Glutamatergic neuron (in vitro differentiated cells): ENCODE data around the gene SLC9A8. TPM values are rescaled to one million over a fixed set of nuclear protein-coding genes. Genes with fewer than 3 reads are reported as not detected.
A peak's percentile ranks its signal among the peaks of the same experiment; 100 is the strongest.

Experiments used
- DNase-seq: peaks from one replicate; pipeline ENCODE4 v3.0.0; 2022
- H3K27ac Mint-ChIP-seq: one replicate; pipeline ENCODE4 v1.8.0; 2020; ENCODE audit warnings: mild to moderate bottlenecking, mixed read lengths, inconsistent platforms; ENCODE audit not compliant: unreplicated experiment
- H3K27me3 Mint-ChIP-seq: one replicate; pipeline ENCODE4 v1.8.0; 2020; ENCODE audit warnings: mild to moderate bottlenecking, moderate library complexity, mixed read lengths, inconsistent platforms; ENCODE audit not compliant: unreplicated experiment
- H3K36me3 Mint-ChIP-seq: one replicate; pipeline ENCODE4 v1.8.0; 2020; ENCODE audit warnings: mild to moderate bottlenecking, mixed read lengths, inconsistent platforms; ENCODE audit not compliant: unreplicated experiment
- H3K4me1 Mint-ChIP-seq: one replicate; pipeline ENCODE4 v1.8.0; 2020; ENCODE audit warnings: mild to moderate bottlenecking, low read depth, mixed read lengths, inconsistent platforms; ENCODE audit not compliant: unreplicated experiment
- H3K4me3 Mint-ChIP-seq: one replicate; pipeline ENCODE4 v1.8.0; 2020; ENCODE audit warnings: mild to moderate bottlenecking, mixed read lengths, inconsistent platforms; ENCODE audit not compliant: unreplicated experiment
- H3K9me3 Mint-ChIP-seq: one replicate; pipeline ENCODE4 v1.8.0; 2020; ENCODE audit warnings: mild to moderate bottlenecking, moderate library complexity, mixed read lengths, inconsistent platforms; ENCODE audit not compliant: unreplicated experiment
- long read RNA-seq: library from polyadenylated mRNA; unstranded; transcript quantifications from one replicate; pipeline ENCODE4 v2.0.0, GENCODE V29; 2020; ENCODE audit not compliant: unreplicated experiment
- total RNA-seq: library from RNA; stranded (reverse); fragmentation: NEBNext Ultra II Directional; extraction: Animal tissue kit (Norgen Biotek cat#: 25700); gene quantifications from one replicate; pipeline ENCODE4 v1.2.1, GENCODE V29; 2021; ENCODE audit not compliant: unreplicated experiment
- TF ChIP-seq, protein P1 (sequence below): fragments of 200-600 bp; sonication (generic); IDR thresholded peaks from one replicate; pipeline ENCODE4 v1.5.0; 2021; ENCODE audit not compliant: partially characterized antibody, unreplicated experiment

The SLC9A8 gene
- 10.6 TPM for total RNA-seq
- long read RNA-seq, partial matches to known transcripts = 0 of 1 reads
- long read RNA-seq, other reads (novel, unspliced or antisense) = 1 of 1 reads

- DNase-seq = peak; percentile 93
- peaks cover 8% of the 10 kb centered on the region for H3K36me3 Mint-ChIP-seq
- H3K4me3 Mint-ChIP-seq = peak within 1 kb of the TSS; percentile 95
- peaks cover 7% of the 10 kb centered on the region for H3K27me3 Mint-ChIP-seq
- H3K4me1 Mint-ChIP-seq = peaks cover 9% of the 10 kb centered on the region
- TF ChIP-seq, protein P1, sequence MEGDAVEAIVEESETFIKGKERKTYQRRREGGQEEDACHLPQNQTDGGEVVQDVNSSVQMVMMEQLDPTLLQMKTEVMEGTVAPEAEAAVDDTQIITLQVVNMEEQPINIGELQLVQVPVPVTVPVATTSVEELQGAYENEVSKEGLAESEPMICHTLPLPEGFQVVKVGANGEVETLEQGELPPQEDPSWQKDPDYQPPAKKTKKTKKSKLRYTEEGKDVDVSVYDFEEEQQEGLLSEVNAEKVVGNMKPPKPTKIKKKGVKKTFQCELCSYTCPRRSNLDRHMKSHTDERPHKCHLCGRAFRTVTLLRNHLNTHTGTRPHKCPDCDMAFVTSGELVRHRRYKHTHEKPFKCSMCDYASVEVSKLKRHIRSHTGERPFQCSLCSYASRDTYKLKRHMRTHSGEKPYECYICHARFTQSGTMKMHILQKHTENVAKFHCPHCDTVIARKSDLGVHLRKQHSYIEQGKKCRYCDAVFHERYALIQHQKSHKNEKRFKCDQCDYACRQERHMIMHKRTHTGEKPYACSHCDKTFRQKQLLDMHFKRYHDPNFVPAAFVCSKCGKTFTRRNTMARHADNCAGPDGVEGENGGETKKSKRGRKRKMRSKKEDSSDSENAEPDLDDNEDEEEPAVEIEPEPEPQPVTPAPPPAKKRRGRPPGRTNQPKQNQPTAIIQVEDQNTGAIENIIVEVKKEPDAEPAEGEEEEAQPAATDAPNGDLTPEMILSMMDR = peak; percentile 31
- H3K9me3 Mint-ChIP-seq = peaks cover 5% of the 10 kb centered on the region
- H3K27ac Mint-ChIP-seq = peak within 1 kb of the TSS; percentile 95
These were observed at the start of gene SLC9A8 for GRCh38 chr20:49812507-49813304. SLC9A8 (plus strand) TSS chr20:49812828; CDS start chr20:49812923, 95 bp downstream.

GRCh38 chr20:49762940-49763766 is 49.5 kb upstream of the SLC9A8 start:
- H3K9me3 Mint-ChIP-seq = peaks cover 3% of the 10 kb centered on the region
- H3K4me3 Mint-ChIP-seq = no peak overlapping the region
- no peak overlapping the region for H3K27ac Mint-ChIP-seq
- TF ChIP-seq, protein P1 = no peak
- no peaks in the 10 kb centered on the region for H3K36me3 Mint-ChIP-seq
- DNase-seq = no peak
- H3K4me1 Mint-ChIP-seq = peaks cover 9% of the 10 kb centered on the region
- H3K27me3 Mint-ChIP-seq = peaks cover 4% of the 10 kb centered on the region

DNA sequence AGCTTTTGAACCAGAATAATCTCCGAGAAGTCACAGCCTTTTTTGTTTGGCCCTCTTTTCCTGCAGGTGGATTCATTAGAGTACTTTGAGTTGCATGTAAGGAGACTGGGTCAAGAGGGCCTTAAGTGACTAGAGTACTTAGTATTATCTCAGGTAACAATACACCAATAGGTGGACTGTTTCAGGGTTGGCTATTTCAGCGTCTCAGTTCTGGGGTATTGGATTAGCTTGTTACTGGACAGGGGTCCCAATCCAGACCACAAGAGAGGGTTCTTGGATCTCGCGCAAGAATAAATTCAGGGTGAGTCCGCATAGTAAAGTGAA is 47.3 kb upstream of the SLC9A8 start:
- no peak overlapping the region for H3K4me3 Mint-ChIP-seq

DNA sequence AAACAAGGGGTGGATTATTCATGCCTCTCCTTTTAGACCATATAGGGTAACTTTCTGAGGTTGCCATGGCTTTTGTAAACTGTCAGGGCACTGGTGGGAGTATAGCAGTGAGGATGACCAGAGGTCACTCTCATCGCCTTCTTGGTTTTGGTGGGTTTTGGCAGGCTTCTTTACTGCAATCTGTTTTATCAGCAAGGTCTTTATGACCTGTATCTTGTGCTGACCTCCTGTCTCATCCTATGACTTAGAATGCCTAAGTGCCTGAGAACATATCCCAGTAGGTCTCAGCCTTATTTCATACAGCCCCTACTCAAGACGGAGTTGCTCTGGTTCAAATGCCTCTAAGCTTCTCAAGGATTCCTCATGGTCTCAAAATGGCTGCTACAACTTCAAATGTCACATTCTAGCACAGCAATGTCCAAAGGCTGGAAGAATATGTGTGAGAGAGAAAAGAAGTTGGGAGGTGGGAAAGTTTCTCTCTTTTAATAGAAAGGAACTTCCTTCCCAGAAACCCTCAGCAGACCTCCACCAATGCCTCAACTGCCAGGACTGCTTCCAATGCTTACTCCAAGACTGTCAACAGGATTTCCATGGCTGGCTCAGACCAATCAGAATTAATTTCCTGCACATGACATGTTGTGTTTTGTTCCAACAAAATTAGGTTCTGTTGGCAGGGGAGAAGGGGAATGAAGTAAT is 46.6 kb upstream of the SLC9A8 start:
- peaks cover 2% of the 10 kb centered on the region for H3K4me1 Mint-ChIP-seq
- TF ChIP-seq, protein P1 = no peak
- H3K4me3 Mint-ChIP-seq = no peak overlapping the region
- no peak overlapping the region for H3K27ac Mint-ChIP-seq
- peaks cover 5% of the 10 kb centered on the region for H3K9me3 Mint-ChIP-seq
- peaks cover 4% of the 10 kb centered on the region for H3K27me3 Mint-ChIP-seq
- H3K36me3 Mint-ChIP-seq = no peaks in the 10 kb centered on the region
- no peak for DNase-seq

More for the DNA sequence above, 47.3 kb upstream of the SLC9A8 start:
- H3K4me1 Mint-ChIP-seq = peaks cover 2% of the 10 kb centered on the region
- H3K36me3 Mint-ChIP-seq = no peaks in the 10 kb centered on the region
- TF ChIP-seq, protein P1 = no peak
- peaks cover 4% of the 10 kb centered on the region for H3K27me3 Mint-ChIP-seq
- no peak for DNase-seq
- H3K9me3 Mint-ChIP-seq = peaks cover 5% of the 10 kb centered on the region
- H3K27ac Mint-ChIP-seq = no peak overlapping the region
